ENCODE data around the gene INPP5D. TPM values are rescaled to one million over a fixed set of nuclear protein-coding genes. Genes with fewer than 3 reads are reported as not detected.

Gene INPP5D
- total RNA-seq, 1 donor from 2014 or later, result 58.5 TPM

- Mint-ChIP-seq H3K27ac (no peak overlapping the region), H3K4me3 (ENCODE audit: low read depth) (no peak overlapping the region), H3K4me1 (ENCODE audit: low read depth) (no peaks in the 10 kb centered on the region), H3K9me3 (no peaks in the 10 kb centered on the region), H3K36me3 (ENCODE audit: low read depth) (peaks cover 42% of the 10 kb centered on the region), H3K27me3 (ENCODE audit: low read depth) (no peaks in the 10 kb centered on the region)
- no peak for DNase-seq (ENCODE audit: low spot score)
- intact Hi-C loops (cut with micrococcal nuclease), result no loop called here
These were observed 104.0 kb downstream of the INPP5D start for GRCh38 chr2:233164128-233164635.

- Mint-ChIP-seq H3K27ac (no peak overlapping the region), H3K9me3 (no peaks in the 10 kb centered on the region), H3K27me3 (ENCODE audit: low read depth) (no peaks in the 10 kb centered on the region), H3K36me3 (ENCODE audit: low read depth) (peaks cover 43% of the 10 kb centered on the region), H3K4me1 (ENCODE audit: low read depth) (no peaks in the 10 kb centered on the region), H3K4me3 (ENCODE audit: low read depth) (no peak overlapping the region)
- intact Hi-C loops (cut with micrococcal nuclease), result no loop called here
- no peak for DNase-seq (ENCODE audit: low spot score)
These were observed 104.8 kb downstream of the INPP5D start for GRCh38 chr2:233164967-233165366.

- Mint-ChIP-seq H3K36me3 (ENCODE audit: low read depth) (peaks cover 42% of the 10 kb centered on the region), H3K4me1 (ENCODE audit: low read depth) (no peaks in the 10 kb centered on the region), H3K9me3 (no peaks in the 10 kb centered on the region), H3K27ac (no peak overlapping the region), H3K4me3 (ENCODE audit: low read depth) (no peak overlapping the region), H3K27me3 (ENCODE audit: low read depth) (no peaks in the 10 kb centered on the region)
- intact Hi-C loops (cut with micrococcal nuclease), result no loop called here
- no peak for DNase-seq (ENCODE audit: low spot score)
These were observed 105.4 kb downstream of the INPP5D start for GRCh38 chr2:233165543-233165894.

- H3K27me3 Mint-ChIP-seq (ENCODE audit: low read depth), result no peaks in the 10 kb centered on the region
- no peak overlapping the region for H3K4me3 Mint-ChIP-seq (ENCODE audit: low read depth)
- H3K36me3 Mint-ChIP-seq (ENCODE audit: low read depth), result peaks cover 45% of the 10 kb centered on the region
- no peaks in the 10 kb centered on the region for H3K4me1 Mint-ChIP-seq (ENCODE audit: low read depth)
- H3K27ac Mint-ChIP-seq, result no peak overlapping the region
- H3K9me3 Mint-ChIP-seq, result no peaks in the 10 kb centered on the region
- DNase-seq (ENCODE audit: low spot score), result no peak
- intact Hi-C loops (cut with micrococcal nuclease), result no loop called here
These were observed 105.9 kb downstream of the INPP5D start for GRCh38 chr2:233165895-233166661.

GRCh38 chr2:233168445-233168844 is 108.3 kb downstream of the INPP5D start:
- H3K27ac Mint-ChIP-seq, result no peak overlapping the region
- no peak overlapping the region for H3K4me3 Mint-ChIP-seq (ENCODE audit: low read depth)
- intact Hi-C loops (cut with micrococcal nuclease), result no loop called here
- H3K4me1 Mint-ChIP-seq (ENCODE audit: low read depth), result no peaks in the 10 kb centered on the region
- H3K36me3 Mint-ChIP-seq (ENCODE audit: low read depth), result peaks cover 49% of the 10 kb centered on the region
- H3K27me3 Mint-ChIP-seq (ENCODE audit: low read depth), result no peaks in the 10 kb centered on the region
- no peaks in the 10 kb centered on the region for H3K9me3 Mint-ChIP-seq
- DNase-seq (ENCODE audit: low spot score), result no peak

- H3K9me3 Mint-ChIP-seq, result no peaks in the 10 kb centered on the region
- H3K4me1 Mint-ChIP-seq (ENCODE audit: low read depth), result no peaks in the 10 kb centered on the region
- no peaks in the 10 kb centered on the region for H3K27me3 Mint-ChIP-seq (ENCODE audit: low read depth)
- H3K4me3 Mint-ChIP-seq (ENCODE audit: low read depth), result no peak overlapping the region
- intact Hi-C loops (cut with micrococcal nuclease), result no loop called here
- peaks cover 44% of the 10 kb centered on the region for H3K36me3 Mint-ChIP-seq (ENCODE audit: low read depth)
- DNase-seq (ENCODE audit: low spot score), result no peak
- no peak overlapping the region for H3K27ac Mint-ChIP-seq
These were observed 108.8 kb downstream of the INPP5D start for GRCh38 chr2:233168919-233169318.

GRCh38 chr2:233171344-233171743 is 111.2 kb downstream of the INPP5D start:
- intact Hi-C loops (cut with micrococcal nuclease), result no loop called here
- no peak for DNase-seq (ENCODE audit: low spot score)
- no peak overlapping the region for H3K27ac Mint-ChIP-seq
- peaks cover 50% of the 10 kb centered on the region for H3K36me3 Mint-ChIP-seq (ENCODE audit: low read depth)
- no peak overlapping the region for H3K4me3 Mint-ChIP-seq (ENCODE audit: low read depth)
- no peaks in the 10 kb centered on the region for H3K27me3 Mint-ChIP-seq (ENCODE audit: low read depth)
- H3K9me3 Mint-ChIP-seq, result no peaks in the 10 kb centered on the region
- no peaks in the 10 kb centered on the region for H3K4me1 Mint-ChIP-seq (ENCODE audit: low read depth)

GRCh38 chr2:233173115-233173514 is 113.0 kb downstream of the INPP5D start:
- Mint-ChIP-seq H3K4me1 (ENCODE audit: low read depth) (no peaks in the 10 kb centered on the region), H3K36me3 (ENCODE audit: low read depth) (peaks cover 52% of the 10 kb centered on the region), H3K4me3 (ENCODE audit: low read depth) (no peak overlapping the region), H3K27me3 (ENCODE audit: low read depth) (no peaks in the 10 kb centered on the region), H3K27ac (no peak overlapping the region), H3K9me3 (no peaks in the 10 kb centered on the region)
- no peak for DNase-seq (ENCODE audit: low spot score)
- intact Hi-C loops (cut with micrococcal nuclease), result no loop called here

- Mint-ChIP-seq H3K36me3 (ENCODE audit: low read depth) (peaks cover 55% of the 10 kb centered on the region), H3K27me3 (ENCODE audit: low read depth) (no peaks in the 10 kb centered on the region), H3K9me3 (no peaks in the 10 kb centered on the region), H3K4me1 (ENCODE audit: low read depth) (no peaks in the 10 kb centered on the region), H3K4me3 (ENCODE audit: low read depth) (no peak overlapping the region), H3K27ac (no peak overlapping the region)
- DNase-seq (ENCODE audit: low spot score), result no peak
- intact Hi-C loops (cut with micrococcal nuclease), result no loop called here
These were observed 114.0 kb downstream of the INPP5D start for GRCh38 chr2:233174137-233174536.

- Mint-ChIP-seq H3K27me3 (ENCODE audit: low read depth) (no peaks in the 10 kb centered on the region), H3K27ac (no peak overlapping the region), H3K36me3 (ENCODE audit: low read depth) (peaks cover 65% of the 10 kb centered on the region), H3K4me1 (ENCODE audit: low read depth) (no peaks in the 10 kb centered on the region), H3K4me3 (ENCODE audit: low read depth) (no peak overlapping the region), H3K9me3 (no peaks in the 10 kb centered on the region)
- intact Hi-C loops (cut with micrococcal nuclease), result no loop called here
- no peak for DNase-seq (ENCODE audit: low spot score)
These were observed 119.1 kb downstream of the INPP5D start for GRCh38 chr2:233178994-233179847.

- H3K4me3 Mint-ChIP-seq (ENCODE audit: low read depth), result no peak overlapping the region
- intact Hi-C loops (cut with micrococcal nuclease), result no loop called here
- H3K4me1 Mint-ChIP-seq (ENCODE audit: low read depth), result no peaks in the 10 kb centered on the region
- H3K9me3 Mint-ChIP-seq, result no peaks in the 10 kb centered on the region
- peaks cover 72% of the 10 kb centered on the region for H3K36me3 Mint-ChIP-seq (ENCODE audit: low read depth)
- DNase-seq (ENCODE audit: low spot score), result no peak
- H3K27ac Mint-ChIP-seq, result no peak overlapping the region
- no peaks in the 10 kb centered on the region for H3K27me3 Mint-ChIP-seq (ENCODE audit: low read depth)
These were observed 119.8 kb downstream of the INPP5D start for GRCh38 chr2:233179848-233180366.

- Mint-ChIP-seq H3K4me3 (ENCODE audit: low read depth) (no peak overlapping the region), H3K9me3 (no peaks in the 10 kb centered on the region), H3K27ac (no peak overlapping the region), H3K4me1 (ENCODE audit: low read depth) (no peaks in the 10 kb centered on the region), H3K36me3 (ENCODE audit: low read depth) (peaks cover 84% of the 10 kb centered on the region), H3K27me3 (ENCODE audit: low read depth) (no peaks in the 10 kb centered on the region)
- intact Hi-C loops (cut with micrococcal nuclease), result no loop called here
- DNase-seq (ENCODE audit: low spot score), result no peak
These were observed 123.8 kb downstream of the INPP5D start for GRCh38 chr2:233183869-233184418.

GRCh38 chr2:233184669-233185068 is 124.5 kb downstream of the INPP5D start:
- H3K4me3 Mint-ChIP-seq (ENCODE audit: low read depth), result no peak overlapping the region

More at GRCh38 chr2:233184669-233185068, 124.5 kb downstream of the INPP5D start:
- Mint-ChIP-seq H3K27ac (no peak overlapping the region), H3K36me3 (ENCODE audit: low read depth) (peaks cover 83% of the 10 kb centered on the region), H3K9me3 (no peaks in the 10 kb centered on the region), H3K4me1 (ENCODE audit: low read depth) (no peaks in the 10 kb centered on the region), H3K27me3 (ENCODE audit: low read depth) (no peaks in the 10 kb centered on the region)
- intact Hi-C loops (cut with micrococcal nuclease), result no loop called here
- no peak for DNase-seq (ENCODE audit: low spot score)

Data from activated T-helper 2 cell treated with anti-CD3 and anti-CD28 coated beads, Interferon-gamma antibody, Interleukin-2, Interleukin-4, amounts not matched to agents 10 μg/mL and 5 μg/mL and 100 μg/mL, durations not matched to agents 14 hours and 24 hours and 36 hours (primary cell).